Stomach (tissue), 9 donors: ENCODE results near the gene LILRB5. TPM values are rescaled to one million over a fixed set of nuclear protein-coding genes. Genes with fewer than 3 reads are reported as not detected.

Experiments
- DNase-seq, 2 donors: peaks; one replicate each; pipeline versions ENCODE4 v3.0.0 to v3.0.0-alpha.2; 2013 to 2019
- H3K27ac ChIP-seq, 5 donors: fragments of 200-600 bp in 4 of 5; sonication (generic) in 4 of 5; one replicate each; pipeline ENCODE4 v1.5.1; 2013 to 2019; ENCODE audit warnings: mild to moderate bottlenecking in 1 of 5, moderate library complexity in 1 of 5
- H3K27me3 ChIP-seq, 3 donors: fragments of 200-600 bp; sonication (generic); one replicate each; pipeline ENCODE4 v1.5.1; 2017 to 2019; ENCODE audit warnings: mixed run types in 1 of 3
- H3K36me3 ChIP-seq, 4 donors: fragments of 200-600 bp; sonication (generic); 1 replicate in 3 of 4; 2 replicates in 1 of 4; pipeline ENCODE4 v1.5.1; 2016 to 2019
- H3K4me1 ChIP-seq, 4 donors: fragments of 200-600 bp; sonication (generic); one replicate each; pipeline ENCODE4 v1.5.1; 2016 to 2019
- H3K4me3 ChIP-seq, 4 donors: fragments of 200-600 bp; sonication (generic) in 3 of 4; one replicate each; pipeline ENCODE4 v1.5.1; 2016 to 2019; ENCODE audit warnings: mild to moderate bottlenecking in 1 of 4
- H3K9me3 ChIP-seq, 4 donors: fragments of 200-600 bp; sonication (generic); one replicate each; pipeline ENCODE4 v1.5.1; 2016 to 2019
- CTCF ChIP-seq, 7 experiments: fragments of 450-650 bp in 4 of 7; fragments of 200-600 bp in 3 of 7; sonication (generic) in 3 of 7; IDR thresholded peaks; one replicate each; pipeline ENCODE4 v1.5.1; 2016 to 2019; ENCODE audit warnings: antibody characterized with exemption in 7 of 7, control low read depth in 2 of 7, mild to moderate bottlenecking in 1 of 7
- EP300 ChIP-seq: sonication (generic); formaldehyde crosslinking; IDR thresholded peaks from one replicate; pipeline ENCODE4 v1.6.1; 2017; ENCODE audit warnings: antibody characterized with exemption
- POLR2A ChIP-seq, 4 donors: fragments of 450-650 bp; IDR thresholded peaks; one replicate each; pipeline ENCODE4 v1.6.1; 2016; ENCODE audit warnings: antibody characterized with exemption in 4 of 4, control low read depth in 2 of 4, mild to moderate bottlenecking in 1 of 4, moderate library complexity in 1 of 4
- POLR2AphosphoS5 ChIP-seq, 3 donors: sonication (generic); formaldehyde crosslinking; IDR thresholded peaks; one replicate each; pipeline ENCODE4 v1.6.1; 2016; ENCODE audit warnings: antibody characterized with exemption in 3 of 3
- WGBS, 5 donors: extraction: QIAGEN DNeasy Blood & Tissue Kit in 3 of 5; methylation state at CpG; one replicate each; pipeline versions ENCODE4 v1.1.5 to v1.1.7; 2013 to 2018; 5-methylcytosine and 5-hydroxymethylcytosine counted together
- intact Hi-C: fragments of 100-400 bp; cut with DNase I; formaldehyde crosslinking; loops from one replicate; pipeline ENCODE4 v1.15.1; 2023; ENCODE audit warnings: low total_unique reads
- polyA plus RNA-seq, 3 donors: library from polyadenylated mRNA; stranded (reverse); fragments of 200-250 nt; gene quantifications; one replicate each; pipeline ENCODE4 v1.2.3, GENCODE V29; 2013
- total RNA-seq, 5 donors: library from RNA; depleted of rRNA; stranded (reverse); fragments of >200 nt; gene quantifications; one replicate each; pipeline versions ENCODE4 v1.1.0 to v1.2.3, GENCODE V29; 2014 to 2016
- donor health status: healthy with polysubstance abuse.
- donor health status: Bipolar disorder and iron deficiency.
- donor health status: healthy.

Gene LILRB5
- total and polyA plus RNA-seq, 8 donors = 0.28 to 40.8 (median 3.1) TPM; not detected in 1

- Histone ChIP-seq H3K27me3 (peaks cover 0 to 72% (median 40%) of the 10 kb centered on the region in 3 donors), H3K36me3 (no peaks in the 10 kb centered on the region), H3K27ac (no peak overlapping the region), H3K9me3 (no peaks in the 10 kb centered on the region), H3K4me3 (no peak overlapping the region), H3K4me1 (peaks cover 0 to 2% (median 0%) of the 10 kb centered on the region in 4 donors)
- WGBS, 5 donors = 46 to 61% (median 57%) methylated on average over 7 to 23 of the region's 23 CpGs
- no peak for DNase-seq
- intact Hi-C loops = no loop called here
- TF ChIP-seq EP300 (no peak), CTCF (IDR thresholded peaks at IDR 0.05) (no peak), POLR2A (IDR thresholded peaks at IDR 0.05) (no peak), POLR2AphosphoS5 (IDR thresholded peaks at IDR 0.05) (no peak)
These were observed 3.5 kb downstream of the LILRB5 start for GRCh38 chr19:54253331-54254194.

GRCh38 chr19:54252845-54253244, 4.2 kb downstream of the LILRB5 start:
- intact Hi-C loops = no loop called here
- Histone ChIP-seq H3K9me3 (no peaks in the 10 kb centered on the region), H3K27ac (no peak overlapping the region), H3K27me3 (peaks cover 0 to 78% (median 40%) of the 10 kb centered on the region in 3 donors), H3K4me1 (peaks cover 0 to 8% (median 0%) of the 10 kb centered on the region in 4 donors), H3K4me3 (no peak overlapping the region), H3K36me3 (no peaks in the 10 kb centered on the region)
- no peak for DNase-seq
- WGBS, 5 donors = 72 to 80% (median 77%) methylated on average over 11 of the region's 11 CpGs
- TF ChIP-seq POLR2A (IDR thresholded peaks at IDR 0.05) (no peak), CTCF (IDR thresholded peaks at IDR 0.05) (no peak), EP300 (no peak), POLR2AphosphoS5 (IDR thresholded peaks at IDR 0.05) (no peak)

GRCh38 chr19:54252243-54252642, 4.8 kb downstream of the LILRB5 start:
- Histone ChIP-seq H3K9me3 (no peaks in the 10 kb centered on the region), H3K27me3 (peaks cover 0 to 78% (median 43%) of the 10 kb centered on the region in 3 donors), H3K27ac (no peak overlapping the region), H3K36me3 (no peaks in the 10 kb centered on the region), H3K4me1 (peaks cover 0 to 14% (median 0%) of the 10 kb centered on the region in 4 donors), H3K4me3 (no peak overlapping the region)
- intact Hi-C loops = no loop called here
- 66 to 79% (median 70%) methylated on average over 8 to 9 of the region's 9 CpGs for WGBS, 5 donors
- TF ChIP-seq POLR2AphosphoS5 (IDR thresholded peaks at IDR 0.05) = no peak
- TF ChIP-seq POLR2A (IDR thresholded peaks at IDR 0.05) = no peak
- no peak for TF ChIP-seq EP300
- no peak for TF ChIP-seq CTCF (IDR thresholded peaks at IDR 0.05)
- no peak for DNase-seq

GRCh38 chr19:54248016-54248601, 9.0 kb downstream of the LILRB5 start:
- Histone ChIP-seq H3K36me3 (no peaks in the 10 kb centered on the region), H3K4me1 (peaks cover 0 to 16% (median 0%) of the 10 kb centered on the region in 4 donors), H3K9me3 (no peaks in the 10 kb centered on the region), H3K4me3 (no peak overlapping the region), H3K27ac (peak overlapping the region in 2 of 5 donors; percentile 65 to 75), H3K27me3 (peaks cover 0 to 46% (median 13%) of the 10 kb centered on the region in 3 donors)
- DNase-seq = peak in 1 of 2 donors; percentile 51
- no peak for TF ChIP-seq POLR2A (IDR thresholded peaks at IDR 0.05)
- peak in 1 of 3 donors; percentile 35 for TF ChIP-seq POLR2AphosphoS5 (IDR thresholded peaks at IDR 0.05)
- 56 to 68% (median 63%) methylated on average over 8 of the region's 8 CpGs for WGBS, 5 donors
- intact Hi-C loops = no loop called here
